HG02678 (cell line): ENCODE data around the gene ZMYND8.

ENCODE experiments used
- ATAC-seq: cut with Tn5 transposase; IDR thresholded peaks from one replicate; pipeline ENCODE4 v1.9.1; 2021; ENCODE audit warnings: mild to moderate bottlenecking, moderate library complexity; ENCODE audit not compliant: unreplicated experiment

Gene ZMYND8

DNA sequence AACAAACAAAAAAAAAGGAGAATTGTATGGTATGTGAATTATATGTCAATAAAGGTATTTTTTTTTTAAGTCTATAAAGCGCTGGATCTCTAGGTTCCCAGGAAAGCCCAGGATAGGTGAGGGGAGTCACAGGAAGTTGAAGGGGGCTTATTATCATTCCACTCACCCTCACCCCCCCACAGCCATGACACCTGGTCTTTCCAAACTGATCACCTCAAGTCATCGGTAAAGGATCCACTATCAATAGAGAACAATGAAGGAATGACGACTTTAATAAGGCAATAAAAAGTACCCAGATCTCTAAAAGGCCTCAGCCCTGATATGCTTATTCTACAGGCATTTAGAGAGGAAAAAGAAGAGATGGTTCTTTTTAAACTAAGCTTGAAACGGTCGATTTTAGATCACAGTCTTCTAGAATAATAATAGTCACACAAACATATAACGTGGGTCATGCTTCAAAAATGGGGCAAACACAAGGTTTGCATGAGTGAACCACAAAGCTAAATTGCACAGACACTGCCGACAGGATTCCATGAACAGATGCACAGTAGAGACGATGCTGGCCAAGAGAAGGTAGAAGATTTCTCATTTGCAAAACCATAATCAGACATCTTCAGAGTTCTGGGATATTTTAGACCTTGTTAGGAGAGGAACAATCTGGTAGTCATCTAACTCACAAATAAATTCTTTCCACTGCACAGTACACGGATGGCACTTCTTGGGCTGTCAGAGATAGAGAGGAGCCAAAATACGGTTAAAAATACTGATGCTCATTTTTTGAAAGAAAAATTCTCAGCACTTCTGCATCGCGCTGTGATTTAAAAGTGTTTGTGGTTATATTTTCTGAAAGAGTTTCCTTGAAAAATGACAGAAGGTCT, 21.0 kb downstream of the ZMYND8 start:
- no peak for ATAC-seq

DNA sequence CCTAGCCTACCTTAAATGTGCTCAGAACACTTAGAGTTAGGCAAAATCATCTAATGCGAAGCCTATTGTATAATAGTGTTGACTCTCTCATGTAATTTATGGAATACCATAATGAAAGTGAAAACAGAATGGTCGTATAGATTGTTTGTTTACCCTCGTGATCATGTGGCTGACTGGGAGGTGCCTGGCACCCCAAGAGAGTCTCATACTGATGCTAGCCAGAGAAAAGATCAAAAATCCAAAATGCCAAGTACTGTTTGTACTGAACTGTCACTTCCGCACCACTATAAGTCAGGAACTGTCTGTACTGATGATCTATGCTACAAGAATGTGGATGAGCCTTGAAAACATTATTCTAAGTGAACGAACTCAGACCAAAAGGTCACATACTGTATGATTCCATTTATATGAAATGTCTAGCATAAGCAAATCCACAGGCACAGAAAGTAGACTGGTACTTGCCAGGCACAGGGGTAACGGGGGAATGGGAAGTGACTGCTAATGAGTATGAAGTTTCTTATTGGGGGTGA, 22.4 kb downstream of the ZMYND8 start:
- ATAC-seq: no peak

DNA sequence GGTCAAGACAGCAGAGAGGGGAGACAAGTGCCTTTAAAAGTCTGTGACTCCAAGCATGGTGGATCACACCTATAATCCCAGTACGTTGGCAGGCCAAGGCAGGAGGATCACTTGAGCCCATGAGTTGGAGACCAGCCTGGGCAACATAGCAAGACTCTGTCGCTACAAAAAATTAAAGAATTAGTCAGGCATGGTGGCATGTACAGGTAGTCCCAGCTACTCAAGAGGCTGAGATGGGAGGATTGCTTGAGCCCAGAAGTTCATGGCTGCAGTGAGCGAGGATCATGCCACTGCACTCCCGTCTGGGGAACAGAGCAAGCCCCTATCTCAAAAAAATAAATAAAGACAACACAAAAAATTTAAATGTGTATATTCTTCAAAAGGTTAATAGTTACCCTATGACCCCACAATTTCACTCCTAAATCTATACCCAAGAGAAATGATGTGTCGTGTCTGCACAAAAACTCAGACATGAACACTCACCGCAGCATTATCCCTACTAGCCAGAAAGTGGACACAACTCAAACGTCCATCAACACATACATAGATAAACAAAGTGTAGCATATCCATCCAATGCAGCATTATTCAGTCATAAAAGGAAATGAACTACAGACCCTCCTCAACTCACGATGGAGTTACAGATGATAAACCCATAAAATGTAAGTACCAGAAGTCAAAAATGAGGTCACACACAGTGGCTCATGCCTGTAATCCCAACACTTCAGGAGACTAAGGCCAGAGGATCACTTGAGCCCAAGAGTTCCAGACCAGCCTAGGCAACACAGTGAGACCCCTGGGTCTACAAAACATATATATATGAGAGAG, 23.9 kb downstream of the ZMYND8 start:
- no peak for ATAC-seq

DNA sequence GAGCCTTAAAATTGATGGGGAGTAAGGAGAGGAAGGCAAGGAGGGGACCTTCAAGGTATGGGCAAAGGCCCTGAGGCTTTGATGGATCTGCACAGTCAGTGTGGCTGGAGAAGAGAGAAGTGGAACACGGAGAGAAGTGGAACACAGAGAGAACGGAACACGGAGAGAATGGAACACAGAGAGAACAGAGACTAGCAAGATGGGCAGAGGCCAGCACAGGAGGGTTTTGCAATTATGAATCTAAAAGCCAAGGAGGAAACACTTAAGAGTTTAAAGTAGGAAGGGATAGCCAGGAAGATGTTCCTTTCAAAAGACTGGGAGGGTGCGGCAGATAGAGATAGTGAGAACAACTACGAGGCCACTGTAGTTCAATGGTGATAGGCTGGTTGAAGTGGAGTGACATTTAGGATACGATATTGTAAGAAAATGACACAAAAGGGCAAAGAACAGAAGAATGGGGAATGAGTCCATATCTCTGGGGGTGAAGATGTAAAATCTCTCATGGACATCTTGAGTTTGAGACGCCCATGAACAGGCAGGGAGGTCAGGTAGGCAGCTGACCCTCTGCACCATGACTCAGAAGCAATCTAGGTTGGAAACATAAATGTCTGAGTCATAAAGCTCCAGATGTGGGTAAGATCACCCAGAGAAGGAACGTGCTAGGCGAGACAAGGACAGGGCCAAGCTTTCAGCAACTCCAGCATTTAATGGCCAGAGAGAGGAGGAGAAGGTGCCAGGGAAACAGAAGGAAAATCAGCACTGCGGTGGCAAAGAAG, 25.4 kb downstream of the ZMYND8 start:
- ATAC-seq: no peak

DNA sequence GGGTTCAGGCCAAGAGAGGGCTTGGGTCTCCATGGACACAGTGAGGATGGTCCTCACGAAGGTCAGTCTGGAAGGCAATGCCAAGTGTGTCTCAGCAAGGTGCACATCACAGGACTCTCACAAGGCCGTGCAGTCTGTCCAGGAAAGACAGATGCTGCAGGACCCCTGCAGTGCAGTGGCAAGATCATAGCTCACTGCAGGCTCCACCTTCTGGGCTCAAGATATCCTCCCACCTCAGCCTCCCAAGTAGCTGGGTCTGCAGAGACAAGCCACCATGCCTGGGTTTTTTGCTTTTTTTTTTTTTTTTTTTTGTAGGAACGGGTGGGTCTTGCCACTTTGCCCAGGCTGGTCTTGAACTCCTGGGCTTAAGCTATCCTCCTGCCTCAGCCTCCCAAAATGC, 26.4 kb downstream of the ZMYND8 start:
- no peak for ATAC-seq

DNA sequence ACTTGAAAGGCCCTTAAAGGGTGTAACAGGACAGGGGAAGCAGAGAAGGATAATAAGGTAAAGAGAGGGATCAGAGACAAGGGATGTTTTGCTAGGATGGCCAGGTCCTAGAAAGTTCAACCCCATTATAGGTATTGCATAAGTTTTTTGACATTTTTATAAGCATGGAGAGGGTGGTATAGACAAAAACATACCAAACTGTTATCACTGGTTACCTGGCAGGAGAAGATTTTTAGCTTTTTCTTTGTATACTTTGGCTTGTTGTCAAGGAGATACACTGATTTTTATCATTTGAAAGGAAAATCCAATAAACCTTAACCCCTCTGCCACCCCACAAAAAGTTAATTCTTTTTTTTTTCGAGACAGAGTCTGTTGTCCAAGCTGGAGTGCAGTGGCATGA, 28.4 kb downstream of the ZMYND8 start:
- ATAC-seq: no peak

DNA sequence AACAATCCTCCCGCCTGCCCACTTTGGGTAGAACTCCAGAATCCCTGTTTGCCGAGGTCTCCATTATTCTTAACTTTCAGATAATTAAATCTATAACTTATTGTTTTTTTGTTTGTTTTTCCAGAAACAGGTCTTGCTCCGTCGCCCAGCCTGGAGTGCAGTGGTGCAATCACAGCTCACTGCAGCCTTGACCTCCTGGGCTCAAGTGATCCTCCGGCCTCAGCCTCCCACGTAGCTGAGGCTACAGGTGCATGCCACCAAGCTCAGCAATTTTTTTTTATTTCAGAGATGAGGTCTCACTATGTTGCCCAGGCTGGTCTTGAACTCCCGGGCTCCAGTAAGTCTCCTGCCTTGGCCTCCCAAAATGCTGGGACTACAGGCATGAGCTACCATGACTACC, 28.8 kb downstream of the ZMYND8 start:
- ATAC-seq: no peak

DNA sequence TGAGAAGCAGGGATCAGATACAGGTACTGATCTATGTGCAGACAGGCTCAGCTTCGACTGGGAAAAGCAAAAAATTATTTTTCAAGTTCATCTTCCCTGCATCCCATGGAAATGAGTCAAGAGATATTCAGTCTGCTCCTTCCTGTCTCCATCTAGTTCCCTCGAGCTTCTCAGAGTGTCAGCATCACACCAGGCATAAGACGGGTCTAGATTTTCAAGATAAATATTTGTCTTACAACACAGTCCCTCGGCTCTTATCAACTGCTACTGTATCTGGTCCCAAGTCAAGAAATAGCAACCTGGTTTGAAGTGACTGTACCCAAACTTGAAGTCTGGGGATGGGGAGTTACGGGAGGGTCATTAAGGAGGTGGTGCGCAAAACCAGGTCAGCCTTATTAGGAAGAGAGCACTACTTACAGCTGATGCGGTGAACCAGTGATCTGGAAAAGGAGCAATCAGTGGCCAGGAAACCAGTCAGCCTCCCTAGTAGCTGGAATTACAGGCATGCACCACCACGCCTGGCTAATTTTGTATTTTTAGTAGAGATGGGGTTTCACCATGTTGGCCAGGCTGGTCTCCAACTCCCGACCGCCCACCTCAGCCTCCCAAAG, 29.7 kb downstream of the ZMYND8 start:
- no peak for ATAC-seq

DNA sequence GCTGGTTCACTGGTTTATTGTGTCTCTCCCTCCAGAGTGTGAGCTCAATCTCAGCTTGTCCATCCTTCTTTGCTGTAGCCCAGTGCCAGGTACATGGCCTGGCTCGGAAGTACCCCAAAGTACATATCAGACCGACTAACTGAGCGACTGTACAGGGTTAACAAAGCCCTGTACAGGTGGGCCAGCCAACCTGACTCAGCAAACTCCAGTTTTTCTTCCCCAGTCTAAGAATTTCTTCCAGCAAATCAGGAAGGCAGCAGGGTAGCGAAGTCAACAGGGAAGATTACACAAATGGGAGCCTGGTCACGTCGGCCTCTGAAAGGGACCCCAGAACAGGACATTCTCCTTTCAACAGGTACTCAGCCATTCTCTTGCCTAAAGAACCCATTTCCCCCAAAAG, 31.3 kb downstream of the ZMYND8 start:
- ATAC-seq: no peak

DNA sequence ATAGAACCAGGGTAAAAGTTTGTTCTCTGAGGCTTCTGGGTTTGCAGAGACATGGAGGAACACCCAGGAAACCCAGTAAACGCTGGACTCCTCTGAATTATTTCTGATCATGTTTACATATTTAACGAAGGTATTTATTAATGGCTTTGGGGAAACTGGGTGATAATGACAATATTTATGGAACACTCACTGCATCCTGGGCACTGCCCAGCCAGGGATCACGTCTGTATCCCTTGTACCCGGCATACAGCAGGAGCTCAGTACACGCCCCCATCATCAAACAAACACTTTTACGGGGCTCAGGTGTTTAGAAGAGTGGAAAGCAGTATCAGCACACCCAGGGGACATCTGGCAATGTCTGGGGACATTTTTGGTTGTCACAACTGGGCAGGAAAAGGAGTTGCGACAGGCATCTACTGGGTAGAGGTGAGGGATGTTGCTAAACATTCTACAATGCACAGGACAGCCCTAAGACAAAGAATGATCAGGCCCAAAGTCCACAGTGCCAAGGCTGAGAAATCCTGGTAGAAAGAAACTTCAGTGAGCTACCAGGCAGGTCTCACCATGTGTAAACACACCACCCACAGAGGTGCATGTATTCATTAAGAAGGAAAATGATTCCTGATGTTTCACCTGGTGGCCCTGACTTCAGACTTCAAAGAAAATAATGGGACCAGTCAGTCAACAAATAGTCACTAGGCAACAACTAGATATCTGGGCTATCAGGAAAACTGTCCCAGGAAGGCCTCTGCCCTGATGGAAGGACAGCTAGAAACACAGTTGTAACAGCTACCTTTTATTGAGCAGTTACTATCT, 35.3 kb downstream of the ZMYND8 start:
- ATAC-seq: no peak

DNA sequence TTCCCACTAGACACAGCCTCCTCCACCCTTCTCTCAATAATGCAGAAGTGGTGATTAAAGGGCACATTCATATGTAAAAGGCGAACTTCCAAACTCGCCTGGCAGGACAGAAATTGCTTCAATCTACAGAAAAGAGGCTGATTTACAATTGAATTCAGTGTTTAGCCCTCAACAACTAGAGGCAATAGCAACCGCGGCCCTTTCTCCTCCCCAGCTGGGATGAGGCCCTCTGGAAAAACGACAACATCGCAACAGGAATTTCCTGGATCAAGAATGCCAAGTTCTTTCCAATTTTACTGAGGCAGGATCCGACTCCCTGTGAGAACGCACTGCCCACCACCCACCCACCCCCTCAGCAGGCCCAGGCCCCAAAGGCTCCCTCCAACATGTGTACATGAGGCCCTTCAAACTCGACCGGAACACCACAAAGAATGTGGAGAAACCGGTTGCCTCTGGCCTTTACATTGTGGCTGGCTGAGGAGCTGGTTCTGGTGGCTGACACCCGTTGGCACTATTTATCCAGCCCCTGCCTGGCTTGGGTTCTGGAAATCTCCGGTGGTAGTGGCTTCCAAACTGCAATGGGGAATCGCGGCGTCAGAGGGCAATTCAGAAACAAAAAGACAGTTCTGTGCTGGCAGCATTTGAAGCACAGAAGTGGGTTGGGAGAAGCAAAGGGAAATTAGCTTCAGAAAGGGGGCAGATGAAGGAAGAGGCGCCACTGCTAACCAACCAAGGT, 36.8 kb downstream of the ZMYND8 start:
- ATAC-seq: no peak

DNA sequence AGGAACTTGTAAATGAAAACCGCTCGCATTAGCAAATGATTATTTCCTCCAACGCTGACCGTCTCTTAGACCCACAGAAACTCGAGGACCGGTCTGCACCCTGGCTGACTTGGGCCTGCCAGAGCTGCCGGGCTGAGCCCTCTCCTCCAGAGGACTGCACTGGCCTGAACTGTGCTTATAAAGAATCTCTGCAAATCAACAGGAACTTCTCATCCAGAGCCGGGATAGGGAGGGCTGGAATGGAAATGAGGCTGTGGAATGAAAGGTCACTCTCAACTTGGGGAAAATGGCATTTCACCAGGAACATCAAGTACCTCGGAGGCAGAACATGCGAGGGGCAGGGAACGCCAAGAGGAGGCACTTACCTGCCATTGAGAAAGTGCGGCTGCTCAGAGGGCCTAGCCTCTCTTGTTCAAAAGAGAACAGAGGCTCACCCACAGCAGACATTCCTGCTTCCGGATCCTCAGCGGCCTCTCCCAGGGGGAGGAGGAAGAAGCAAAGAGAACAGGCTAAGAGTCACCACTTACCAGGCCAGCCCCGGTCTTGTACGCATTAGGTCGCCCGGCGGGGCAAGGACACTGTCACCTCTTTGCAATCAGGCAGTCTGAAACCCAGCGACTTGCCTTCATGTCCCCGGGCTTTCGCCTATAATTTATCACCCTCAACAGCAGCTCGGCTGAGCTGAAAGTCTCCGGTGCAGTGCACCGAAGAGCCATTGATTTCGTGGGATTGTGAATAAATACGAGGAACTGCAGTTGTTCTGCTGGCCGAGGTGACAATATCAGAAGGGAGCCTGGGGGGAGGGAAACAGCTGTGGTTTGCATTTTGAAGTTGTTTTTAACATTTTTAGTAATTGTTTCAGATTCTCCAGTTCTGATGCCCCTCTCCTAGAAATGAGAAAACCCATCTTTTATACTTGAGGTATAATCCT, 37.6 kb downstream of the ZMYND8 start:
- ATAC-seq: no peak

DNA sequence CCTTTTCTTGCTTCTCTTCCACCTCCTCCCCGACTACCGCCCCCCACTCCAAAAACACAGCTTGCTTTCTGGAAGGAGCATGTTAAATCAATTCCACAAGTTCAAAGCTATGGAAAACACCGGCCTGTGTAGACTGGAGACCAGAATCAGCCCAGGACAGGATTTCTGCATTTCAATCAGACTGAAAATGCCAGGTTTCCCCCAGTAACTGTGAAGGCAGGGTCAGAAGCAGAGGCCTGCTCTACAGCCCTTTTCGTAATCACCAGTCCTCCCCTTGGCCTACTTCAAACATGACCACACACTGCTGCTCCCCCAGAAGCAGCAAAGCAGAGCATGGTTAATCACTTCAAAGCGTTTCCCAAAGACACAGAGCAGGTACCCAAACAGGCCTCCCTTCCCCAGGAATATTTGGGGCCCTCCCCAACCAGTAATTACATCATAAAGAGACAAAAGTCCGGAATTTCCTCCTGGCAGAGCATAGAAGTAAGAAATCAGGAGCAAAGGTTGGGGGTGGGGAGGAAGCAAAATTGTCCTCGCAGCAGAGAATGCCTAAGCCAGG, 38.4 kb downstream of the ZMYND8 start:
- ATAC-seq: no peak

DNA sequence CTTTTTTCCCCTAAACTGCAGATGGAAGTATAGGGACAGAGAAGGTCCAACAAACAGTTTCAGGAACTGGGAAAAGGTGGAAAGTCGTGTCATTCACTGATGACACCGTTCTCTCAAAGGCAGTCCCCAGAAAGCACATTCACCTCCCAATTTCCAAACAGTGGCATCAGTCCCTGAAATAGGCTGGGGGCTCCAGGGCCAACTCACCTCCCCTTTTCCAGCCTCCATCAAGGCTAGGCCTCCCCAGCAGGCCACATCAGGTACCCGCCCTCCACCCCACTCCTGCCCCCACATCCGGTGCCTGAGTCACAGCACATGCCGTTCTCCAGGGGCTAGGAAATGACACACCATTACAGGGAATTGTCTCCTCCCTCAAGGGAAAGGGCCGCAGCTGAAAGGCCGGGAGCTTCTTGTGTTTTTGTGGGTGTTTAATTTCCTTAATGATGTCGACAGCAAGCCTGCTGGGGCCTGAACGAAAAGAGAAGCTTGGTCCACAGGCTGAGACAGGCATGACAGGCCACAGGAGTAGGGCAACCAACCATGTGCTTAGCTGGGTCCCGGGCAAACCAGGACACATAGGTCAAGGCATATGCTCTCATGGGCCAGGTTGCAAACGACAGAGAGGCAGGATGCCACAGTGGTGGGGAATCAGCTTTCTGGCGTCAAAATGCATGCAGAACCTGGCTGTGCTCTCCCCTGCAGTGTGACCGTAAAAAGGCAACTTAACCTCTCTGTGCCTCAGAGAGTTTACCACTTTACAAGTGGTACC, 39.2 kb downstream of the ZMYND8 start:
- ATAC-seq: no peak

DNA sequence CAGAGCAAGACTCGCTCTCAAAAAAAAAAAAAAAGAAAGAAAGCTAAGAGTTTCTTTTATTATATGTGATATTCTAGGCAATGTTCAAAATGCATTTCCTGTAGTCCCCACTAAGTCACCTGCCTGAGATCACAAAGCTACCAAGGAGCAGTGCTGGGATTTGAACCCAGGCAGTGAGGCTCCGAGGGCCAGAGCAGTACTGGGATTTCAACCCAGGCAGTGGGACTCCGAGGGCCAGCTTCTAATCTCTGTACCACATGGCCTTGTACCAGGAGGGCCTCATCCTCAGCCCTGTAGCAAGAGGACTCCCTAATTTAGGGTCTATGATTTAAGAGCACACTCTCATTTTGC, 39.7 kb downstream of the ZMYND8 start:
- no peak for ATAC-seq

DNA sequence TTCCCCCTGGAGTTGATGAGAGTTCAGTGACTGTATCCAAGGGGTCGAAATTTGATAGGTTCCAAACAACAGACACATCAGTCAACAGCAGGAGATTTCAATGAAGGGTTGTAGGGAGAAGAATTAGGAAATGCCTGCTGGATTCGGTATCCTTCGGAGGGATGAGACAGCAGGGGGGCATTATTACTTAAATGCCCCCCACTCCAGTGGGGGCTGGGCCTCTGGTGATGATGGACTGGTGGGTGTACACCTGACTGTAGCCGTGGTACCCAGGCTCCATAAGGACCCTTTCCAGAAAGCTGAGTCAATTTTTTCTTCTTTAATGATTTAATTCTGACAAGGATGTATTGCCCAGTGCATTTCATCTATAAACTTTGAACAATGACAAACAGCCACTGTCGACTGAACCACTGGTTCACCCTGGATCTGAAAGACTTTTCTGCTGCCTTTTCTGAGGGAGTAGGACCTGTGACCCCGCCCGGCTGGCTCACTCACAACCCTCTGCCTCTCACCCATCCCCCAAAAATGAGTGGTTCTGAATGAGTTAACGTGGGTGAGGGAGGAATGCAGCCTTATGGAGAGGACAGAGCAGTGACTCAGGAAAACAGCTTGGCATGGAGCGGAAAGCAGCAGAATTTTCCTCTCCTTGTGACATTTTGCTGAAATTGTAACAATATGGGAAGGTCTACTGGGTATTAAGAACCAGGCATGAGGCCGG, 41.0 kb downstream of the ZMYND8 start:
- no peak for ATAC-seq
